NB4 (cell line): Measurements from ENCODE around the gene AP1S3.
"Not testable (repeated sequence)": the region's sequence is repeated elsewhere in the genome, so short reads cannot be mapped to it uniquely, and the experiment has no call there.

Experiments
- MAX ChIP-seq: IDR thresholded peaks from 2 replicates; pipeline ENCODE4 v1.6.1; 2011; ENCODE audit warnings: low read depth, low read length
- MYC ChIP-seq: IDR thresholded peaks from 2 replicates; pipeline ENCODE4 v1.6.1; 2011; ENCODE audit warnings: low read depth, low read length
- POLR2A ChIP-seq: IDR thresholded peaks from 2 replicates; pipeline ENCODE4 v1.6.1; 2011; ENCODE audit warnings: mild to moderate bottlenecking; ENCODE audit not compliant: insufficient read length; ENCODE audit errors: extremely low read depth
- TF ChIP-seq, protein P1 (sequence below): IDR thresholded peaks from one replicate; pipeline ENCODE4 v1.5.1; 2012; ENCODE audit warnings: low read depth, low read length

DNA sequence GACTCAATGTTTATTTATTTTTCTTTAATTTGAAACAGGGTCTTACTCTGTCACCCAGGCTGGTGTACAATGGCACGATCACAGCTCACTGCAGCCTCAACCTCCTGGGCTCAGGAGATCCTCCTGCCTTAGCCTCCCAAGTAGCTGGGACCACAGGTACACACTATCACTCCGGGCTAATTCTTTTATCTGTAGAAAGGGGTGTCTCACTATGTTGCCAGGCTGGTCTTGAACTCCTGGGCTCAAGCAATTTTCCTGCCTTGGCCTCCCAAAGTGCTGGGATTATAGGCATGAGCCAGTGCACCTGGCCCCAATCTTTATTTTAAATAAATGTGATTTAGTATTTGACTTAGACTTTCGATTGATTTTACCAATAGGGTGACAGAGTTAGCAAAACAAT is 22.6 kb downstream of the AP1S3 start:
- TF ChIP-seq, protein P1, sequence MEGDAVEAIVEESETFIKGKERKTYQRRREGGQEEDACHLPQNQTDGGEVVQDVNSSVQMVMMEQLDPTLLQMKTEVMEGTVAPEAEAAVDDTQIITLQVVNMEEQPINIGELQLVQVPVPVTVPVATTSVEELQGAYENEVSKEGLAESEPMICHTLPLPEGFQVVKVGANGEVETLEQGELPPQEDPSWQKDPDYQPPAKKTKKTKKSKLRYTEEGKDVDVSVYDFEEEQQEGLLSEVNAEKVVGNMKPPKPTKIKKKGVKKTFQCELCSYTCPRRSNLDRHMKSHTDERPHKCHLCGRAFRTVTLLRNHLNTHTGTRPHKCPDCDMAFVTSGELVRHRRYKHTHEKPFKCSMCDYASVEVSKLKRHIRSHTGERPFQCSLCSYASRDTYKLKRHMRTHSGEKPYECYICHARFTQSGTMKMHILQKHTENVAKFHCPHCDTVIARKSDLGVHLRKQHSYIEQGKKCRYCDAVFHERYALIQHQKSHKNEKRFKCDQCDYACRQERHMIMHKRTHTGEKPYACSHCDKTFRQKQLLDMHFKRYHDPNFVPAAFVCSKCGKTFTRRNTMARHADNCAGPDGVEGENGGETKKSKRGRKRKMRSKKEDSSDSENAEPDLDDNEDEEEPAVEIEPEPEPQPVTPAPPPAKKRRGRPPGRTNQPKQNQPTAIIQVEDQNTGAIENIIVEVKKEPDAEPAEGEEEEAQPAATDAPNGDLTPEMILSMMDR = not testable (repeated sequence)
- TF ChIP-seq MAX, POLR2A, MYC: not testable (repeated sequence)
